ENCODE results near the gene EFNA5.

Gene EFNA5

DNA sequence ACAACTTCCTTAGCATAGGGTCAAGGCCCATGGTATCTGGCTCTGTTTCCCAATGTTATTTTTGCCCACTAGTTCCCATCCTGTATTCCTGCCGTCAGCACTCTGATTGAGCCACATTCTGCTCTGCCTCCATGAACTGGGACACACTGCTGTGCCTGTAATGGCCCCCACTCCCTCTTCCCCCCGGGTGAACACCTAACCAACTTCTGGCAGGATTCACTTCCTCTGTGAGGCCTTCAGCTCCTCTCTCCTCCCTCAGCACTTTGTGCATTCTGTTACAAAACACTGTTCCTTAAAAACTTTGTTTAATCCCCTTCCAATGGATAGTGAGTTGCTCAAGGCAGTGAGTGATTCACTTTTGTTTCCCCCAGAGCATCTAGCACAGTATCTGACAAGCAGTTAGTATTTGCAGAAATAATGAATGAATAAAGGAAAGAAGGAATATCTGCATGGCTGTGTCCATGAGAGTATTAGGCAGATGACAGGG is 183.6 kb downstream of the EFNA5 start:
- DNase-seq (ENCODE audit: low read depth) = no peak
- TF ChIP-seq, protein P1, sequence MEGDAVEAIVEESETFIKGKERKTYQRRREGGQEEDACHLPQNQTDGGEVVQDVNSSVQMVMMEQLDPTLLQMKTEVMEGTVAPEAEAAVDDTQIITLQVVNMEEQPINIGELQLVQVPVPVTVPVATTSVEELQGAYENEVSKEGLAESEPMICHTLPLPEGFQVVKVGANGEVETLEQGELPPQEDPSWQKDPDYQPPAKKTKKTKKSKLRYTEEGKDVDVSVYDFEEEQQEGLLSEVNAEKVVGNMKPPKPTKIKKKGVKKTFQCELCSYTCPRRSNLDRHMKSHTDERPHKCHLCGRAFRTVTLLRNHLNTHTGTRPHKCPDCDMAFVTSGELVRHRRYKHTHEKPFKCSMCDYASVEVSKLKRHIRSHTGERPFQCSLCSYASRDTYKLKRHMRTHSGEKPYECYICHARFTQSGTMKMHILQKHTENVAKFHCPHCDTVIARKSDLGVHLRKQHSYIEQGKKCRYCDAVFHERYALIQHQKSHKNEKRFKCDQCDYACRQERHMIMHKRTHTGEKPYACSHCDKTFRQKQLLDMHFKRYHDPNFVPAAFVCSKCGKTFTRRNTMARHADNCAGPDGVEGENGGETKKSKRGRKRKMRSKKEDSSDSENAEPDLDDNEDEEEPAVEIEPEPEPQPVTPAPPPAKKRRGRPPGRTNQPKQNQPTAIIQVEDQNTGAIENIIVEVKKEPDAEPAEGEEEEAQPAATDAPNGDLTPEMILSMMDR (IDR thresholded peaks at IDR 0.05; ENCODE audit: low read depth, low read length, missing control alignments) = no peak
- H3K4me3 ChIP-seq (ENCODE audit: low read depth, low read length) = no peak overlapping the region

DNA sequence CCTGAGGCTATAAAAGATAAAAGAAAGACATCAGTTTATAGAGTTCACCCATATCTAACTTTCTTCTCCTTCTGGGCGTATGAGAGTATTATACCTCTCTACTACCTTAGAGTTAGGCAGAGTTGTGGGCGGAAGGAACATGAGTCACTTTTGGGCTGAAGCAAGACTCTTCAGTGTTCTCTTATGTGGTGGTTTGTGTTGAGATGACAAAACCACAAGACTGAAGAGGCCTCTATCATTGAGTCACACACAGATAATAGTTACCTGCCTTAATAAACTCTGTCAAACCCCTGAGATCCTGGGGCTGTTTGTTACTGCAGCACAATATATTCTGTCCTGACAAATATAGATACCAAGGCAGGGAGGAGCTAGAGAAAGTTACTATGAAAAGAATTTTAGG is 184.2 kb downstream of the EFNA5 start:
- H3K4me3 ChIP-seq (ENCODE audit: low read depth, low read length) = no peak overlapping the region
- TF ChIP-seq, protein P1 (IDR thresholded peaks at IDR 0.05; ENCODE audit: low read depth, low read length, missing control alignments) = no peak
- DNase-seq (ENCODE audit: low read depth) = peak; percentile 36

DNA sequence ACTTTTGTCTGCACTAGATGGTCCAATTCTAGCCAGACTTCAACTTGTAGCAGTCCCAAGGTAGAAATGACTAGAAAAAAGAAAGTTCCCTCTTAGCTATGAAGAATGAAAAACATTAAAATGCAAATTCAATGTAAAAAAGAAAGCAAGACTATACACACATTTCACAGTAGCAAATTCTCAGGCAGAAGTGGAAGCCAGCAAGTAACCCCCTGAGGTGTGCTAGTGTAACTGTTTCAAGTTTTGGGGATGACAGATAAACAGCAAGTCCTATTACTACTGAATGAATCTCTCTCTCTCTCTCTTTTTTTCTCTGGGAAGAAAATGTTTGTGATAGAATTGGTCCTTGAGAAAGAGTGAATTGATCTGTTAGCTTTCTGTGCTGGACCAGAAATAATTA is 185.6 kb downstream of the EFNA5 start:
- TF ChIP-seq, protein P1 (IDR thresholded peaks at IDR 0.05; ENCODE audit: low read depth, low read length, missing control alignments) = peak; percentile 9
- DNase-seq (ENCODE audit: low read depth) = peak; percentile 29
- H3K4me3 ChIP-seq (ENCODE audit: low read depth, low read length) = no peak overlapping the region

DNA sequence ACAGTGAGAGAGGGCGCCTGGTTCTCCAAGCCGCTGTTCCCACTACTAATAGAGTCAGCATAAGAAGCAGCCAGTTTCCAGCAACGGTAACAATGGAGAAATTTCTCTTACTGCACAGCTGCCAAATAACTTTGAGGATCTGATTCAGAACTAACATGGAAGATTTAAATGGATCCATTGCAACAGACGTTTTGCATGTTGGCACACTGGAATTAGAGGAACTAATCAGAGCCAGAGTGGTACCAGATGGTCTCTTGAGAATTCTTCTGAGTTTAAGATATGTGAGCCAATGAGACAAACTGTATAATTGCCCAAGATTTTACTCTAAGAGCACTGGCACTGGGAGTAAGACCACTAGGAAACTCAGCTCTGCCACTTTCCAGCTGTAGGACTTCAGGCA is 186.5 kb downstream of the EFNA5 start:
- DNase-seq (ENCODE audit: low read depth) = no peak
- TF ChIP-seq, protein P1 (IDR thresholded peaks at IDR 0.05; ENCODE audit: low read depth, low read length, missing control alignments) = no peak

DNA sequence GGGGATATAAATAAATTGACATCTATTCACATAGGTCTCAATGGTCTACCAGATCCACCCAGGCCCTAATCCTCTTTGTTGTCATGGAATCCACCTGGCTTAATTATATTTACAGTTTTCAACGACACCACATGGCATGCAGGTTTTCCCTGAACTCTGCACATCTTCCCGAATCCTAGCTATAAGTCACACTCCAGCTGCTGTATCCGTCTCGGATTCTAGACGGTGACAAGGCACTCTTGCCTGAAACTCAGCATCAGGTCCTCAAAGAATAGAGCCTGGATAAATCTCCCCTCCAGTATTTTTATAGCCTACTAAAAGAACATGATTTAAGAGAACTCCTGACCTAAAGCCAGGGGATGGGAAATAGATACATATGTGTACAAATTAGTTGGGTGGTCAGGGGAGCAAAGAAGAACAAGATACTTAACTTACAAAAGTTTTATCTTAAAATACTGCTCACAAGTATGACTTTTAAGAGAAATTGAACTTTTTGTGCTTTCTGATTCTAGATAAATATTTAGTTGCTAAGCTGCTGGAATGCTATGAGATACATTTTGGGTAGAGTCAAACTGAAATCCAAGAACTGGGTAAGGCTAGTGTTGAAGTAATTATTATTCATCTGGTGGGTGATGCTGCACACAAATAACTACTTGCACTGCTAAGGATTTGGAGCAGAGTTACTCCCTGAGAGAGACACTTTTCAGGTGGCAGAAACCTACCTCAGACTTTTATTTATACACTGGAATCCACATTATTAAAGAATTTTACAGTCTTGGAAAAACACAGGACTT is 187.3 kb downstream of the EFNA5 start:
- no peak for DNase-seq (ENCODE audit: low read depth)
- H3K4me3 ChIP-seq (ENCODE audit: low read depth, low read length) = no peak overlapping the region
- TF ChIP-seq, protein P1 (IDR thresholded peaks at IDR 0.05; ENCODE audit: low read depth, low read length, missing control alignments) = no peak

More for the DNA sequence above, 186.5 kb downstream of the EFNA5 start:
- H3K4me3 ChIP-seq (ENCODE audit: low read depth, low read length) = no peak overlapping the region

DNA sequence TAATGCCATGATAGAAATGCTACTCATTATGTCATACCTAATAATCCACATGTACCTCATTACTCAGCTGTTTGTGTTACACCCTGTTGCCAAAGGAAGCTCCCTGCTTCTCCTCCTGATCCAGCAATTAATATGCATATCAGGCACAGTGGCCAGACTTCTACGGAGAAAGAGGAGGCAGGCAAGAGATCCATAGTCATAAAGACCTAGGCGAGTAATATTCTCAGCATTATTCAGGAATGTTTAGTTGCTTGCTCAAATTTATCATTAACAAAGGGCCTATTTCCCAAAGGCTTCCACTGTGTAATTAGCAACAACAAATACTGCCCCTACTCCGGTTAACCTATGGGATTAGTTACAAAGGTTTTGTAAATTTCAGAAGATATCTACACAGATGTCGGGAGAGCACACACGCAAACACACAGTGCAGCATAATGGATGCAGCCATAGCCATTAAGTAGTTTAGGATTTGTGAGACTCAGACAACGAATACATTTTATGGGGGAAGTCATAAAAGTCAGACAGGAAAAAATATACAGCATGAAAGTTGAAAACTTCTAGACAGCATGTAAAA is 192.6 kb downstream of the EFNA5 start:
- H3K4me3 ChIP-seq (ENCODE audit: low read depth, low read length) = no peak overlapping the region
- TF ChIP-seq, protein P1 (IDR thresholded peaks at IDR 0.05; ENCODE audit: low read depth, low read length, missing control alignments) = no peak
- no peak for DNase-seq (ENCODE audit: low read depth)

Data from GM12864 (cell line).